Natural killer cell (primary cell): ENCODE data around the gene SLC41A2. TPM values are rescaled to one million over a fixed set of nuclear protein-coding genes. Genes with fewer than 3 reads are reported as not detected.

Experiments
- ATAC-seq, 3 donors: fragments of 150-1000 bp in 2 of 3; fragments of 200-7000 bp in 1 of 3; cut with Tn5 transposase; 1 replicate in 1 of 3; 2 replicates in 2 of 3; pipeline ENCODE4 v1.10.0; 2021; ENCODE audit warnings: mild to moderate bottlenecking in 2 of 3, moderate library complexity in 2 of 3
- DNase-seq, 2 donors: peaks; one replicate each; pipeline versions ENCODE4 v3.0.0 to v3.0.0-alpha.2; 2013 to 2021; ENCODE audit warnings: mixed read lengths in 1 of 2
- H3K27ac ChIP-seq: one replicate; pipeline ENCODE4 v1.5.1; 2013; ENCODE audit warnings: mild to moderate bottlenecking, low read length
- H3K27me3 ChIP-seq: one replicate; pipeline ENCODE4 v1.6.1; 2013; ENCODE audit warnings: low read length; ENCODE audit not compliant: control insufficient read depth, insufficient read depth
- H3K36me3 ChIP-seq: one replicate; pipeline ENCODE4 v1.6.1; 2013; ENCODE audit warnings: low read length; ENCODE audit not compliant: control insufficient read depth, insufficient read depth
- H3K4me1 ChIP-seq: one replicate; pipeline ENCODE4 v1.6.1; 2013; ENCODE audit warnings: low read length; ENCODE audit not compliant: control insufficient read depth, insufficient read depth
- H3K4me3 ChIP-seq: one replicate; pipeline ENCODE4 v1.5.1; 2013; ENCODE audit warnings: low read length
- H3K9me3 ChIP-seq: one replicate; pipeline ENCODE4 v1.6.1; 2013; ENCODE audit warnings: low read length; ENCODE audit not compliant: control insufficient read depth, insufficient read depth
- H3K27ac Mint-ChIP-seq, 2 donors: one replicate each; pipeline ENCODE4 v1.8.0; 2022; ENCODE audit warnings: mild to moderate bottlenecking in 2 of 2, mixed read lengths in 2 of 2, moderate library complexity in 1 of 2
- H3K27me3 Mint-ChIP-seq, 2 donors: one replicate each; pipeline ENCODE4 v1.8.0; 2022; ENCODE audit warnings: low read depth in 2 of 2, mixed read lengths in 2 of 2
- H3K36me3 Mint-ChIP-seq: one replicate; pipeline ENCODE4 v1.8.0; 2022; ENCODE audit warnings: mixed read lengths
- H3K4me1 Mint-ChIP-seq, 2 donors: one replicate each; pipeline ENCODE4 v1.8.0; 2022; ENCODE audit warnings: mixed read lengths in 2 of 2
- H3K4me3 Mint-ChIP-seq: one replicate; pipeline ENCODE4 v1.8.0; 2022; ENCODE audit warnings: mild to moderate bottlenecking, moderate library complexity, mixed read lengths
- H3K9me3 Mint-ChIP-seq, 2 donors: one replicate each; pipeline ENCODE4 v1.8.0; 2022; ENCODE audit warnings: mixed read lengths in 2 of 2
- CTCF ChIP-seq: fragments of 200-600 bp; IDR thresholded peaks from one replicate; pipeline ENCODE4 v1.8.0; 2022; ENCODE audit warnings: antibody characterized with exemption
- WGBS: methylation state at CpG from one replicate; pipeline ENCODE4 v1.1.7; 2013; ENCODE audit warnings: missing lambda C conversion rate; ENCODE audit not compliant: insufficient coverage; 5-methylcytosine and 5-hydroxymethylcytosine counted together
- intact Hi-C: fragments of 100-400 bp; cut with micrococcal nuclease; formaldehyde crosslinking; loops from one replicate; pipeline ENCODE4 v1.14.2; 2022
- total RNA-seq, 4 donors: library from RNA; stranded (reverse); fragments of 120-200 nt in 1 of 4; gene quantifications; one replicate each; pipeline versions ENCODE4 v1.2.3 to v1.2.4, GENCODE V29; 2013 to 2022

Gene SLC41A2
- total RNA-seq, 3 donors from 2014 or later (not counting 1 experiment from before 2014, with no cell fraction given), result 1.3 to 3.5 (median 1.7) TPM

GRCh38 chr12:104960464-104960863 is 2.4 kb upstream of the SLC41A2 start:
- intact Hi-C loops, result no loop called here
- Histone ChIP-seq H3K27ac (no peak overlapping the region), H3K4me1 (peaks cover 13% of the 10 kb centered on the region), H3K36me3 (no peaks in the 10 kb centered on the region), H3K9me3 (no peaks in the 10 kb centered on the region), H3K27me3 (peaks cover 7% of the 10 kb centered on the region), H3K4me3 (no peak overlapping the region)
- H3K9me3 Mint-ChIP-seq, result no peaks in the 10 kb centered on the region
- no peak for DNase-seq
- WGBS, result 96% methylated on average over 4 of the region's 4 CpGs
- peaks cover 12 to 19% of the 10 kb centered on the region in 2 donors for H3K4me1 Mint-ChIP-seq
- no peak for ATAC-seq
- H3K27ac Mint-ChIP-seq, result no peak overlapping the region
- no peak for TF ChIP-seq CTCF
- H3K36me3 Mint-ChIP-seq, result no peaks in the 10 kb centered on the region
- no peak overlapping the region for H3K4me3 Mint-ChIP-seq
- H3K27me3 Mint-ChIP-seq, result peaks cover 29 to 38% of the 10 kb centered on the region in 2 donors

GRCh38 chr12:104959335-104959841 is 1.3 kb upstream of the SLC41A2 start:
- H3K4me1 Mint-ChIP-seq, result peaks cover 12 to 19% of the 10 kb centered on the region in 2 donors
- H3K27ac Mint-ChIP-seq, result peak overlapping the region; percentile 79 to 93
- H3K36me3 Mint-ChIP-seq, result no peaks in the 10 kb centered on the region
- no peaks in the 10 kb centered on the region for H3K9me3 Mint-ChIP-seq
- no peak for TF ChIP-seq CTCF
- Histone ChIP-seq H3K27ac (no peak overlapping the region), H3K4me1 (peaks cover 13% of the 10 kb centered on the region), H3K36me3 (no peaks in the 10 kb centered on the region), H3K9me3 (no peaks in the 10 kb centered on the region), H3K27me3 (peaks cover 7% of the 10 kb centered on the region), H3K4me3 (no peak overlapping the region)
- ATAC-seq (no peak), DNase-seq (no peak)
- H3K4me3 Mint-ChIP-seq, result peak overlapping the region; percentile 90
- intact Hi-C loops, result loop anchor here (2.0 to 5.0 kb wide), 2 partner anchors 27 to 287 kb away; partner anchors contain the start of gene NOPCHAP1
- WGBS, result 66% methylated on average over 2 of the region's 2 CpGs
- H3K27me3 Mint-ChIP-seq, result peaks cover 29 to 33% of the 10 kb centered on the region in 2 donors

GRCh38 chr12:104958805-104959334 is 780 bp upstream of the SLC41A2 start:
- Histone ChIP-seq H3K36me3 (no peaks in the 10 kb centered on the region), H3K9me3 (no peaks in the 10 kb centered on the region), H3K4me1 (peaks cover 13% of the 10 kb centered on the region), H3K4me3 (peak overlapping the region; percentile 50), H3K27ac (peak overlapping the region; percentile 55), H3K27me3 (peaks cover 7% of the 10 kb centered on the region)
- Mint-ChIP-seq H3K4me1 (peaks cover 12 to 19% of the 10 kb centered on the region in 2 donors), H3K36me3 (no peaks in the 10 kb centered on the region), H3K27ac (peak overlapping the region; percentile 79 to 93), H3K9me3 (no peaks in the 10 kb centered on the region), H3K4me3 (peak overlapping the region; percentile 90), H3K27me3 (peaks cover 24 to 32% of the 10 kb centered on the region in 2 donors)
- no peak for TF ChIP-seq CTCF
- intact Hi-C loops, result loop anchor here (2.0 to 5.0 kb wide), 2 partner anchors 28 to 287 kb away; partner anchors contain the start of gene NOPCHAP1
- WGBS, result 57% methylated on average over 14 of the region's 14 CpGs
- DNase-seq (peak in 1 of 2 donors; percentile 8), ATAC-seq (no peak)

- Mint-ChIP-seq H3K27ac (peak overlapping the region; percentile 64 to 93), H3K27me3 (peaks cover 12 to 28% of the 10 kb centered on the region in 2 donors), H3K9me3 (no peaks in the 10 kb centered on the region), H3K4me1 (peaks cover 12 to 19% of the 10 kb centered on the region in 2 donors), H3K4me3 (peak overlapping the region; percentile 92), H3K36me3 (no peaks in the 10 kb centered on the region)
- intact Hi-C loops, result loop anchor here (5.0 kb wide), 1 partner anchor 285 kb away; no protein-coding TSS in a partner anchor
- Histone ChIP-seq H3K4me1 (peaks cover 13% of the 10 kb centered on the region), H3K9me3 (no peaks in the 10 kb centered on the region), H3K27ac (no peak overlapping the region), H3K27me3 (peaks cover 4% of the 10 kb centered on the region), H3K4me3 (peak overlapping the region; percentile 70), H3K36me3 (no peaks in the 10 kb centered on the region)
- DNase-seq (peak in 1 of 2 donors; percentile 62), ATAC-seq (peak in 2 of 3 donors; percentile 18 to 24)
- no peak for TF ChIP-seq CTCF
- WGBS, result under 1% methylated on average over 31 of the region's 31 CpGs
Observed at GRCh38 chr12:104957719-104958000, 430 bp downstream of the SLC41A2 start.
